K562 (cell line): ENCODE data around the gene GNG5. TPM values are rescaled to one million over a fixed set of nuclear protein-coding genes. Genes with fewer than 3 reads are reported as not detected.
A peak's percentile ranks its signal among the peaks of the same experiment; 100 is the strongest.

Experiments used
- C11orf30 ChIP-seq: fragments of 450-650 bp; IDR thresholded peaks from 2 replicates; pipeline ENCODE4 v1.6.1; 2016; ENCODE audit warnings: low read depth, mild to moderate bottlenecking
- EP400 ChIP-seq: fragments of 450-650 bp; IDR thresholded peaks from 2 replicates; pipeline ENCODE4 v1.6.1; 2017; ENCODE audit warnings: antibody characterized with exemption, mild to moderate bottlenecking, moderate library complexity
- FOXK1 ChIP-seq: sonication (generic); formaldehyde crosslinking; IDR thresholded peaks from 2 replicates; pipeline ENCODE4 v1.8.0; 2022; ENCODE audit warnings: missing genetic modification reagents, mild to moderate bottlenecking, borderline replicate concordance
- MTA2 ChIP-seq: fragments of 450-650 bp; IDR thresholded peaks from 2 replicates; pipeline ENCODE4 v1.6.1; 2016; ENCODE audit warnings: low read depth
- MTA3 ChIP-seq: fragments of 450-650 bp; formaldehyde crosslinking; IDR thresholded peaks from 2 replicates; pipeline ENCODE4 v1.6.1; 2017; ENCODE audit warnings: mild to moderate bottlenecking, borderline replicate concordance
- OTX1 ChIP-seq: fragments of 450-650 bp; formaldehyde crosslinking; IDR thresholded peaks from 2 replicates; pipeline ENCODE4 v1.4.0; 2022; ENCODE audit warnings: mild to moderate bottlenecking
- RCOR1 ChIP-seq, 2 experiments: IDR thresholded peaks; 2 replicates each; pipeline ENCODE4 v1.6.1; 2012; ENCODE audit warnings: low read depth in 2 of 2, low read length in 2 of 2, borderline replicate concordance in 1 of 2, improper control_type of control experiment in 1 of 2
- ZNF239 ChIP-seq: fragments of 250-450 bp; sonication (Bioruptor Pico); IDR thresholded peaks from 2 replicates; pipeline ENCODE4 v1.4.0; 2020; ENCODE audit warnings: mild to moderate bottlenecking
- ZNF347 ChIP-seq: fragments of 450-650 bp; formaldehyde crosslinking; IDR thresholded peaks from 2 replicates; pipeline ENCODE4 v1.4.0; 2020; ENCODE audit warnings: low read depth, mild to moderate bottlenecking, moderate library complexity
- polyA plus RNA-seq, 8 experiments: library from polyadenylated mRNA; depleted of rRNA in 4 of 8; stranded (reverse) in 5 of 8; unstranded in 3 of 8; fragments of >200 nt; fragmentation: Nextera tagmentation in 2 of 8; fragmentation: Illumina TruSeq in 1 of 8; extraction: Ambion mirVana in 2 of 8; extraction: Trizol in 1 of 8; gene quantifications; 2 replicates each; pipeline versions ENCODE4 v1.2.1 to v1.2.3, GENCODE V29; 2011 to 2014; ENCODE audit warnings: inconsistent platforms in 1 of 8, missing spikeins in 1 of 8
- total RNA-seq, 7 experiments: library from RNA; depleted of rRNA in 6 of 7; stranded (reverse); fragments of >200 nt in 6 of 7; fragmentation: Illumina TruSeq in 2 of 7; extraction: Trizol in 2 of 7; gene quantifications; 2 replicates each; pipeline versions ENCODE4 v1.2.1 to v1.2.3, GENCODE V29; 2011 to 2021; ENCODE audit warnings: low replicate concordance in 1 of 7
- TF ChIP-seq, protein P1 (sequence below), 2 experiments: fragments of 450-650 bp; IDR thresholded peaks; 2 replicates each; pipeline ENCODE4 v1.6.1; 2016; ENCODE audit warnings: mild to moderate bottlenecking in 2 of 2, borderline replicate concordance in 1 of 2, low read depth in 1 of 2, moderate library complexity in 1 of 2
- TF ChIP-seq, protein P2 (sequence below), 2 experiments: fragments of 450-650 bp in 1 of 2; IDR thresholded peaks; 2 replicates each; pipeline ENCODE4 v1.6.1; 2011 to 2017; ENCODE audit warnings: low read depth in 2 of 2, antibody characterized with exemption in 1 of 2, borderline replicate concordance in 1 of 2, low read length in 1 of 2, mild to moderate bottlenecking in 1 of 2, mixed read lengths in 1 of 2; ENCODE audit not compliant: control insufficient read depth in 1 of 2
- TF ChIP-seq, protein P3 (sequence below): fragments of 450-650 bp; IDR thresholded peaks from 2 replicates; pipeline ENCODE4 v1.6.1; 2016; ENCODE audit warnings: mild to moderate bottlenecking

The GNG5 gene
- total and polyA plus RNA-seq, 9 of the 15 experiments (the other 6 are each of a cell fraction or from before 2014, with no cell fraction given) = 61.9 to 243 (median 150) TPM

DNA sequence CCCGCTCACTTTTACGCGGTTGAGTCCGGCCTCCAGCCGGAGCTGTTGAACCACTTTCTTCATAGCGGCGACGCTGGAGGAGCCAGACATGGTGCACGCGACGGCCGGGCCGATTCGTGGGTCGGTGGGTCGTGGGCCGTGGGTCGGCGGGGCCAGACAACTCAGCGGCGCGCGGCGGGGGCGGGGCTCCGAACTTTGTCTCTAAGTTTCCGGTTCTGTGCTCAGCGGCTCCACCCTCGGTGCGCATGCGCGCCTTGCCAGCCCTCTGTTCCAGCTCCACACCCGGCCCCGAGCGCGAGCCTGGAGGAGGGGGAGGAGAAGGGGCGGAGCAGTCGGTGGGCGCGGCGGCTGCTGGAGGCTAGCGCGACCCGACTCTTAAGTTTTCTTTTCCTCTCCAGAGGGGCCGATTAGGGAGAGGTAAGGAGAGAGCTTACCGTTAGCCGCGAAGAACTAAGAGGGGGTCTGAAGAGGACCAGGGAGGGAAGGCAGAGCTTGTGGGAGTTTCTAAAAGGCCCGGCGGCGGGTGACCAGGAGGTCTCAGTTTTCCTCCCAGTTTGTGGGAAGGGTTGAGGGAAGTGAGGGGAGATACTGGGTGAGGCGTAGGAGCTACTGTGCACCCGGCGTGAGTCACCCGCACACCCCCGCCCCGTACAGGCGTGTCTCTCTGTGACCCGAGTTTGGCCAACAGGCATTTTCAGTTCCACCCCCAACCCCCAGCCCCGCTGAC lies at the start of gene GNG5, which contains the start of gene SPATA1 (continued):
- TF ChIP-seq, protein P1, sequence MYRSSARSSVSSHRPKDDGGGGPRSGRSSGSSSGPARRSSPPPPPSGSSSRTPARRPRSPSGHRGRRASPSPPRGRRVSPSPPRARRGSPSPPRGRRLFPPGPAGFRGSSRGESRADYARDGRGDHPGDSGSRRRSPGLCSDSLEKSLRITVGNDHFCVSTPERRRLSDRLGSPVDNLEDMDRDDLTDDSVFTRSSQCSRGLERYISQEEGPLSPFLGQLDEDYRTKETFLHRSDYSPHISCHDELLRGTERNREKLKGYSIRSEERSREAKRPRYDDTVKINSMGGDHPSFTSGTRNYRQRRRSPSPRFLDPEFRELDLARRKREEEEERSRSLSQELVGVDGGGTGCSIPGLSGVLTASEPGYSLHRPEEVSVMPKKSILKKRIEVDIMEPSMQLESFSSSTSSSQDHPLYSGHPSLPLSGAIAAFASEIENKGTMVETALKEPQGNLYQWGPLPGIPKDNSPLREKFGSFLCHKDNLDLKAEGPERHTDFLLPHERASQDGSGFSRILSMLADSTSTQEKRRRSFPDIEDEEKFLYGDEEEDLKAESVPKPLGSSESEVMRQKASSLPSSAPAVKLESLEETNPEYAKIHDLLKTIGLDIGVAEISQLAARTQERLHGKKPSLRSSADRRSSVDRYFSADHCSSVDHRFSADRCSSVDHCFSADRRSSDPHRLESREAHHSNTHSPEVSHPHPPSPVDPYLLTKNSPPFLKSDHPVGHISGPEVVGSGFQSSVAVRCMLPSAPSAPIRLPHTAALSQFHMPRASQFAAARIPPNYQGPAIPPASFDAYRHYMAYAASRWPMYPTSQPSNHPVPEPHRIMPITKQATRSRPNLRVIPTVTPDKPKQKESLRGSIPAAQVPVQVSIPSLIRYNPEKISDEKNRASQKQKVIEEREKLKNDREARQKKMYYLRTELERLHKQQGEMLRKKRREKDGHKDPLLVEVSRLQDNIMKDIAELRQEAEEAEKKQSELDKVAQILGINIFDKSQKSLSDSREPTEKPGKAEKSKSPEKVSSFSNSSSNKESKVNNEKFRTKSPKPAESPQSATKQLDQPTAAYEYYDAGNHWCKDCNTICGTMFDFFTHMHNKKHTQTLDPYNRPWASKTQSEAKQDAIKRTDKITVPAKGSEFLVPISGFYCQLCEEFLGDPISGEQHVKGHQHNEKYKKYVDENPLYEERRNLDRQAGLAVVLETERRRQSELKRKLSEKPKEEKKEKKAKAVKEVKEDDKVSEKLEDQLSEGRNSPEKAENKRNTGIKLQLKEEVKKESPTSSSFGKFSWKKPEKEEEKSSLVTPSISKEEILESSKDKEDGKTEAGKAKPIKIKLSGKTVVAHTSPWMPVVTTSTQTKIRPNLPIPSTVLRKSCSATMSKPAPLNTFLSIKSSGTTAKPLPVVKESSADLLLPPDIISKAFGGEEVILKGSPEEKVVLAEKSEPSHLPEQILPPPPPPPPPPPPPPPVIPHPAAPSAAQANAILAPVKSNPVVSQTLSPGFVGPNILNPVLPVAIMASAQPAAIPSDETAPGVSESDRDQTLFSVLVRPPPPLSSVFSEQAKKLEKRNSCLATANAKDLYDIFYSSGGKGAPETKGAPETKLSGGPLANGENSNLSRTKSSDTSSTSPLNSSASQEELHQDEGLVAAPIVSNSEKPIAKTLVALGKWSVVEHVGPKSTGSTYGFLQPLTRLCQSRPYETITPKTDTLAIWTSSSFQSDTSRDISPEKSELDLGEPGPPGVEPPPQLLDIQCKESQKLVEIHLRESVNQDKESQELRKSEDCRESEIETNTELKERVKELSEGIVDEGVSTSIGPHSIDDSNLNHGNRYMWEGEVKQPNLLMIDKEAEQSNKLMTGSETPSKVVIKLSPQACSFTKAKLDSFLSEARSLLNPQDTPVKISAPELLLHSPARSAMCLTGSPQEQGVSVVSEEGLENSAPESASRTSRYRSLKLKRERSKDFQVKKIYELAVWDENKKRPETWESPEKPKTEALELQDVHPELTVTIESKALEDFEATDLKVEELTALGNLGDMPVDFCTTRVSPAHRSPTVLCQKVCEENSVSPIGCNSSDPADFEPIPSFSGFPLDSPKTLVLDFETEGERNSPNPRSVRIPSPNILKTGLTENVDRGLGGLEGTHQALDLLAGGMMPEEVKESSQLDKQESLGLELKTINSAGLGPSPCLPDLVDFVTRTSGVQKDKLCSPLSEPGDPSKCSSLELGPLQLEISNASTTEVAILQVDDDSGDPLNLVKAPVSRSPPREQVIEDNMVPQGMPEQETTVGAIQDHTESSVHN (IDR thresholded peaks at IDR 0.05; ENCODE audit: borderline replicate concordance in 1 of 2, low read depth in 1 of 2) = peak in 1 of 2 experiments; percentile 62; a peak in 2 of 4 replicates
- TF ChIP-seq ZNF347 (CRISPR knock-in tag) (no peak), C11orf30 (peak; percentile 9; the same call in 1 of the 2 replicates), MTA2 (peak; percentile 18; the same call in 1 of the 2 replicates), RCOR1 (IDR thresholded peaks at IDR 0.05; ENCODE audit: borderline replicate concordance in 1 of 2, low read depth in 2 of 2, low read length in 2 of 2) (peak in 1 of 2 experiments; percentile 63; a peak in 2 of 4 replicates), EP400 (peak; percentile 83), FOXK1 (CRISPR knock-in tag) (no peak), MTA3 (peak; percentile 64), OTX1 (0 out of 2 replicates have a peak, but pooled peaks have one; percentile 65), ZNF239 (CRISPR knock-in tag) (no peak)
- TF ChIP-seq, protein P2, sequence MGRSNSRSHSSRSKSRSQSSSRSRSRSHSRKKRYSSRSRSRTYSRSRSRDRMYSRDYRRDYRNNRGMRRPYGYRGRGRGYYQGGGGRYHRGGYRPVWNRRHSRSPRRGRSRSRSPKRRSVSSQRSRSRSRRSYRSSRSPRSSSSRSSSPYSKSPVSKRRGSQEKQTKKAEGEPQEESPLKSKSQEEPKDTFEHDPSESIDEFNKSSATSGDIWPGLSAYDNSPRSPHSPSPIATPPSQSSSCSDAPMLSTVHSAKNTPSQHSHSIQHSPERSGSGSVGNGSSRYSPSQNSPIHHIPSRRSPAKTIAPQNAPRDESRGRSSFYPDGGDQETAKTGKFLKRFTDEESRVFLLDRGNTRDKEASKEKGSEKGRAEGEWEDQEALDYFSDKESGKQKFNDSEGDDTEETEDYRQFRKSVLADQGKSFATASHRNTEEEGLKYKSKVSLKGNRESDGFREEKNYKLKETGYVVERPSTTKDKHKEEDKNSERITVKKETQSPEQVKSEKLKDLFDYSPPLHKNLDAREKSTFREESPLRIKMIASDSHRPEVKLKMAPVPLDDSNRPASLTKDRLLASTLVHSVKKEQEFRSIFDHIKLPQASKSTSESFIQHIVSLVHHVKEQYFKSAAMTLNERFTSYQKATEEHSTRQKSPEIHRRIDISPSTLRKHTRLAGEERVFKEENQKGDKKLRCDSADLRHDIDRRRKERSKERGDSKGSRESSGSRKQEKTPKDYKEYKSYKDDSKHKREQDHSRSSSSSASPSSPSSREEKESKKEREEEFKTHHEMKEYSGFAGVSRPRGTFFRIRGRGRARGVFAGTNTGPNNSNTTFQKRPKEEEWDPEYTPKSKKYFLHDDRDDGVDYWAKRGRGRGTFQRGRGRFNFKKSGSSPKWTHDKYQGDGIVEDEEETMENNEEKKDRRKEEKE (IDR thresholded peaks at IDR 0.05; ENCODE audit: borderline replicate concordance in 1 of 2, control insufficient read depth in 1 of 2, low read depth in 2 of 2, low read length in 1 of 2) = 0 out of 4 replicates have a peak, but pooled peaks of 1 of the 2 experiments have one; percentile 8
- TF ChIP-seq, protein P3, sequence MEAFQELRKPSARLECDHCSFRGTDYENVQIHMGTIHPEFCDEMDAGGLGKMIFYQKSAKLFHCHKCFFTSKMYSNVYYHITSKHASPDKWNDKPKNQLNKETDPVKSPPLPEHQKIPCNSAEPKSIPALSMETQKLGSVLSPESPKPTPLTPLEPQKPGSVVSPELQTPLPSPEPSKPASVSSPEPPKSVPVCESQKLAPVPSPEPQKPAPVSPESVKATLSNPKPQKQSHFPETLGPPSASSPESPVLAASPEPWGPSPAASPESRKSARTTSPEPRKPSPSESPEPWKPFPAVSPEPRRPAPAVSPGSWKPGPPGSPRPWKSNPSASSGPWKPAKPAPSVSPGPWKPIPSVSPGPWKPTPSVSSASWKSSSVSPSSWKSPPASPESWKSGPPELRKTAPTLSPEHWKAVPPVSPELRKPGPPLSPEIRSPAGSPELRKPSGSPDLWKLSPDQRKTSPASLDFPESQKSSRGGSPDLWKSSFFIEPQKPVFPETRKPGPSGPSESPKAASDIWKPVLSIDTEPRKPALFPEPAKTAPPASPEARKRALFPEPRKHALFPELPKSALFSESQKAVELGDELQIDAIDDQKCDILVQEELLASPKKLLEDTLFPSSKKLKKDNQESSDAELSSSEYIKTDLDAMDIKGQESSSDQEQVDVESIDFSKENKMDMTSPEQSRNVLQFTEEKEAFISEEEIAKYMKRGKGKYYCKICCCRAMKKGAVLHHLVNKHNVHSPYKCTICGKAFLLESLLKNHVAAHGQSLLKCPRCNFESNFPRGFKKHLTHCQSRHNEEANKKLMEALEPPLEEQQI = peak; percentile 35; the same call in 1 of the 2 replicates
